BJ (cell line): ENCODE results near the gene MZF1. TPM values are rescaled to one million over a fixed set of nuclear protein-coding genes. Genes with fewer than 3 reads are reported as not detected.
A peak's percentile ranks its signal among the peaks of the same experiment; 100 is the strongest.

Experiments used
- CTCF ChIA-PET: fragments of 350-600 bp; formaldehyde crosslinking; extraction: SDS; loops from one replicate; lab custom pipeline; 2021; ENCODE audit warnings: antibody characterized with exemption, inconsistent platforms; lab: Yijun Ruan, JAX
- POLR2A ChIA-PET: fragments of 300-600 bp; sonication (Branson Sonifier 250); formaldehyde crosslinking; extraction: SDS; loops from one replicate; lab custom pipeline; 2021; ENCODE audit warnings: antibody characterized with exemption; lab: Charles Lee
- DNase-seq: peaks from one replicate; pipeline ENCODE4 v3.0.0-alpha.2; 2011; ENCODE audit warnings: low read depth
- H3K27me3 ChIP-seq: 2 replicates; pipeline ENCODE4 v1.6.0; 2011; ENCODE audit warnings: low read length; ENCODE audit not compliant: control insufficient read depth, insufficient read depth
- H3K36me3 ChIP-seq: 2 replicates; pipeline ENCODE4 v1.5.1; 2011; ENCODE audit warnings: low read length; ENCODE audit not compliant: control insufficient read depth, insufficient read depth
- H3K4me3 ChIP-seq: 2 replicates; pipeline ENCODE4 v1.5.1; 2011; ENCODE audit warnings: low read depth, mild to moderate bottlenecking, control low read depth, low read length
- polyA plus RNA-seq: library from polyadenylated mRNA; depleted of rRNA; stranded (reverse); fragments of >200 nt; gene quantifications from 2 replicates; pipeline ENCODE4 v1.2.3, GENCODE V29; 2011
- TF ChIP-seq, protein P1 (sequence below): IDR thresholded peaks from 2 replicates; pipeline ENCODE4 v1.5.1; 2011; ENCODE audit warnings: low read depth, mild to moderate bottlenecking, control low read depth, inconsistent platforms, low read length, moderate library complexity; ENCODE audit not compliant: insufficient read depth

Gene MZF1
- polyA plus RNA-seq, 1 experiment: 12.5 TPM

DNA sequence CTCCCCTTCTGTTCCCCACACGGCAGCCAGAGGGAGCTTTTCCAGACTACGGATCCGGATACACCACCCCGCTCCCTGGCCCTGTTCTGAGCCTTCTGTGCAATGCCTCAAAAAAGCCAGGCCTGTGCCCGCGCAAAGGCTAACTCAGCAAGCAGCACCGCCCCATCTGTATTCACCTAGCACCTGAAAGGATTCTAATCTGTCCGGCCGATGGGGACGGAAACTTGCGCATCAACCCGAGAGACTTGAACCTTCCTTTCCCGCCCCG is 54.1 kb downstream of the MZF1 start:
- ChIA-PET POLR2A (no interaction called here), CTCF (interaction anchor here (0.6 to 5.4 kb wide), 23 partner anchors 8 to 368 kb away, joined by 3 to 66 read pairs (median 4); partner anchors contain the start of genes CHMP2A, TRIM28, ZNF132 and ZNF329)
- TF ChIP-seq, protein P1, sequence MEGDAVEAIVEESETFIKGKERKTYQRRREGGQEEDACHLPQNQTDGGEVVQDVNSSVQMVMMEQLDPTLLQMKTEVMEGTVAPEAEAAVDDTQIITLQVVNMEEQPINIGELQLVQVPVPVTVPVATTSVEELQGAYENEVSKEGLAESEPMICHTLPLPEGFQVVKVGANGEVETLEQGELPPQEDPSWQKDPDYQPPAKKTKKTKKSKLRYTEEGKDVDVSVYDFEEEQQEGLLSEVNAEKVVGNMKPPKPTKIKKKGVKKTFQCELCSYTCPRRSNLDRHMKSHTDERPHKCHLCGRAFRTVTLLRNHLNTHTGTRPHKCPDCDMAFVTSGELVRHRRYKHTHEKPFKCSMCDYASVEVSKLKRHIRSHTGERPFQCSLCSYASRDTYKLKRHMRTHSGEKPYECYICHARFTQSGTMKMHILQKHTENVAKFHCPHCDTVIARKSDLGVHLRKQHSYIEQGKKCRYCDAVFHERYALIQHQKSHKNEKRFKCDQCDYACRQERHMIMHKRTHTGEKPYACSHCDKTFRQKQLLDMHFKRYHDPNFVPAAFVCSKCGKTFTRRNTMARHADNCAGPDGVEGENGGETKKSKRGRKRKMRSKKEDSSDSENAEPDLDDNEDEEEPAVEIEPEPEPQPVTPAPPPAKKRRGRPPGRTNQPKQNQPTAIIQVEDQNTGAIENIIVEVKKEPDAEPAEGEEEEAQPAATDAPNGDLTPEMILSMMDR: peak; percentile 90; the same call in 1 of the 2 replicates
- DNase-seq: peak; percentile 8
- no peaks in the 10 kb centered on the region for H3K27me3 ChIP-seq
- peaks cover 9% of the 10 kb centered on the region for H3K36me3 ChIP-seq
- H3K4me3 ChIP-seq: peak overlapping the region; percentile 73

DNA sequence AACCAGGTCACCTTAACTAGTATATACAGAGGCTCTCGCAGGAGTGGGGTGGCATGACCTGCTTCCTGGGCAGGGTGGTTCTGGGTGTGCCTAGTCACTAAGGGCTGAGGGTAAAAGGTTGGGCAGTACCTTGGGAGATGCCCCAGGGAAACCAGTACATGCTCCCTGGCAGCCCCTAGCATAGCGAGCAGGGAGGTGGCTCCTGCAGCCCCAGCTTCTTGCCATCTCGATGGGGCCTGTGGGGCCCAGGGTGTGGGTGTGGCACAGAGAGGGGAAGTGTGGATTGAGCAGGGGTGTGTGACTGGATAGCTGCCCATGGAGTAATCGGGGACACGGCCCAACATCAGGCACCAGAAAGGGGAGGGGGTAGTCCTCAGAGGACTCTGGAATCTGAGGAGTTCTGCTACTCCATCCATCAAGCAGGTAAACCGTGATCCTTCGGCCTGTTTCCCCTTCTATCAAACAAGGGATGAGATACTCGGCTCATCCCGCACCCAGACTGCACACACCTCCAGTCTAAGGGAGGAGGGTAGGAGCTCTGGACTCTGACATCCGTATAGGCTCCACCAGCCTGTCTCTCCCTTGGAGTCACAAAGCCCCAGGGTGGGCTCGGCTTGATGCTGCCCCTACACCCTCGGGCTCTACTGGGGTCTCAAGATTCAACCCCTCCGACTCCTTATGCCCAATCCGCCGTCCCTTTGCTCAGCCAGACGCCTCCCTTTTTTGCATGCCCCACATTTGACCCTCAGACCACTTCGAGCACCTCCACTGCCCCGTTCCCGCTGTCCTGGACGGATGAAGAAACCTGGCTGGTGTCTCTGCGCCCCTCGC is 54.7 kb downstream of the MZF1 start:
- ChIA-PET CTCF (interaction anchor here (0.6 to 5.4 kb wide), 23 partner anchors 7 to 368 kb away, joined by 3 to 66 read pairs (median 4); partner anchors contain the start of genes CHMP2A, TRIM28, ZNF132 and ZNF329), POLR2A (no interaction called here)
- peak overlapping the region; percentile 73 for H3K4me3 ChIP-seq
- no peak for DNase-seq
- peaks cover 9% of the 10 kb centered on the region for H3K36me3 ChIP-seq
- TF ChIP-seq, protein P1: no peak; the same call in 1 of the 2 replicates
- H3K27me3 ChIP-seq: no peaks in the 10 kb centered on the region

DNA sequence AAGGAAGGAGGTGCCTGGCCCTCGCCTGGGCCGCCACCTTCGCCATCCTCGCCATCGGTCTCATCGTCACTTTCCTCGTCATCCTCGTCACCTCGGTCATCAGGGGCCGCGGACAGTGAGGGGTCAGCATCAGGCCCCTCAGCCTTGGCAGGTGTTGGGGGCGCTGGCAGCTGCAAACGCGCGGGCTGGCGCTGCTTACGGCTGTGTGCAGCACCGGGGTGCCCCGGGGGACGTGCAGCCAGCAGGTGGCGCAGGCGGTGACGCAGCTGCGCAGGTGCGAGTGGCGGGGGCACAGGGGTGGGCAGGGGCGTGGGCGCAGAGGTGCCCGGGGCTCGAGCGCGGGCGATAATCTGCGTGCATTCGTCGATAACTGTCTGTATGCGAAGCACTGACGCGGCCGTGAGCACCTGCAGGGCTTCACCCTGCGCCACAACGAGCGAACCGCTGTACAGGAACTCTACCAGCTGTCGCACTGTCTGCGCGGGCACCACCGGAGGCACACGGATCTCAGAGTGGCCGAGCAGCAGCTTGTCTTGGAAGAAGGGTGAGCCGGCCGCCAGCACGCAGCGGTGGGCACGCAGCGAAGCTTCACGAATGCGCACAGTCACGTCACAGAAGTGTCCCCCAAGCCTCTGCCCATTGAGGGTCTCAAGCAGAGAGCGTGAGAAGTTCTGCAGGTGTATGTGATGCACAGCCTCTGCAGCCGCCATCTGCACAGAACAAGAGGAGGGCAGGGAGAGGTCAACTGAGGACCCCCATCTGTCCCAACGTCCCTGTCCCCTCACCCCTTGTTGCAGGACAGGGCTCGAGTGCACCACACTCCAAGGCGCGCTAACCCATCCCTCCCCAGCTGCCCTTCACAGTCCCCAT is 55.9 kb downstream of the MZF1 start:
- H3K4me3 ChIP-seq: no peak overlapping the region
- no peaks in the 10 kb centered on the region for H3K27me3 ChIP-seq
- DNase-seq: no peak
- TF ChIP-seq, protein P1: no peak
- ChIA-PET CTCF (interaction anchor here (1.9 to 5.4 kb wide), 3 partner anchors 18 to 63 kb away, joined by 10 to 66 read pairs (median 43); partner anchors contain the start of gene CHMP2A), POLR2A (no interaction called here)
- peaks cover 9% of the 10 kb centered on the region for H3K36me3 ChIP-seq

DNA sequence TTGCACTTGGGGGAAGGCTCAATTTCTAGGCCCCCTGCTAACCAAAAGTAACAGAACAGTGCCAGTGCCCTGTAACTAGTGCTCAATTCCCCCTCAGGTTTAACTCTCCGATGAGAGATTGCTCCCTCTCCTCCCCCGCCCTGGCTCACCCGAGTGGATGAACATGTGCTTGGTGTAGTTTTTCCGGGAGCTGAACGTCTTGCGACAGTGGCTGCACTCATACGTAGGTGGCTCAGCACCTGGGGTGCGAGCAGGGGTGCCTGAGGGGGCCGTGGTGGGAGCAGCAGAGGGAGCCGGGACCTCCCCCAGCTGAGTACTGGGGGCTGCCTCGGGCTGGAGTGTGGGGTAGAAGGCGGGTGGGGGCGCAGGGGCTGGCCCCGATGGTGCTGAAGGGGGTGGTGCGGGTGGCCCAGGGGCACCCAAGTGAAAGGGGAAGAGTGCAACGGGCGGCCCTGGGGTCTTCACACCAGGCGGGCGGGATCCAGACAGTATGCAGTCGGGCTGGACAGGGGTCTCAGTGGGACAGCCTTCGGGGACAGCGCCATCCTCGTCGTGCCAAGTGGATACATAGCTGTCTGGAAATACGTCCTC is 56.8 kb downstream of the MZF1 start:
- ChIA-PET POLR2A (no interaction called here), CTCF (no interaction called here)
- Histone ChIP-seq H3K27me3 (no peaks in the 10 kb centered on the region), H3K36me3 (peaks cover 9% of the 10 kb centered on the region), H3K4me3 (no peak overlapping the region)
- no peak for DNase-seq
- TF ChIP-seq, protein P1: no peak
